K562 (cell line): ENCODE measurements around the gene PYGO2. TPM values are rescaled to one million over a fixed set of nuclear protein-coding genes. Genes with fewer than 3 reads are reported as not detected.

Source experiments
- CBFA2T2 ChIP-seq: fragments of 450-650 bp; conservative IDR thresholded peaks from 2 replicates; pipeline ENCODE4 v1.6.1; 2017; ENCODE audit warnings: mild to moderate bottlenecking
- COPS2 ChIP-seq: fragments of 450-650 bp; conservative IDR thresholded peaks from 2 replicates; pipeline ENCODE4 v1.6.1; 2016; ENCODE audit warnings: mild to moderate bottlenecking, moderate library complexity
- U2AF1 ChIP-seq: fragments of 200-400 bp; formaldehyde crosslinking; optimal IDR thresholded peaks from 2 replicates; pipeline ENCODE3; 2017; ENCODE audit warnings: mild to moderate bottlenecking, low read depth, low read length, moderate library complexity
- ZNF830 ChIP-seq: fragments of 250-450 bp; sonication (Bioruptor Pico); IDR thresholded peaks from 2 replicates; pipeline ENCODE4 v1.5.0; 2021; ENCODE audit warnings: mild to moderate bottlenecking
- polyA plus RNA-seq, 8 experiments: library from polyadenylated mRNA; depleted of rRNA in 4 of 8; stranded (reverse) in 5 of 8; unstranded in 3 of 8; fragments of >200 nt; fragmentation: Nextera tagmentation in 2 of 8; fragmentation: Illumina TruSeq in 1 of 8; extraction: Ambion mirVana in 2 of 8; extraction: Trizol in 1 of 8; gene quantifications; 2 replicates each; pipeline versions ENCODE4 v1.2.1 to v1.2.3, GENCODE V29; 2011 to 2014; ENCODE audit warnings: inconsistent platforms in 1 of 8, missing spikeins in 1 of 8
- total RNA-seq, 7 experiments: library from RNA; depleted of rRNA in 6 of 7; stranded (reverse); fragments of >200 nt in 6 of 7; fragmentation: Illumina TruSeq in 2 of 7; extraction: Trizol in 2 of 7; gene quantifications; 2 replicates each; pipeline versions ENCODE4 v1.2.1 to v1.2.3, GENCODE V29; 2011 to 2021; ENCODE audit warnings: low replicate concordance in 1 of 7
- TF ChIP-seq, protein P1 (sequence below), 2 experiments: fragments of 450-650 bp; IDR thresholded peaks; 2 replicates each; pipeline ENCODE4 v1.6.1; 2018; ENCODE audit warnings: mild to moderate bottlenecking in 2 of 2, low read depth in 1 of 2; ENCODE audit not compliant: partially characterized antibody in 2 of 2
- TF ChIP-seq, protein P2 (sequence below), 2 experiments: fragments of 150-350 bp in 1 of 2; IDR thresholded peaks; 2 replicates each; pipeline ENCODE4 v1.6.1; 2012 to 2016; ENCODE audit warnings: low read depth in 2 of 2, low read length in 2 of 2, mild to moderate bottlenecking in 1 of 2, moderate library complexity in 1 of 2
- TF ChIP-seq, protein P3 (sequence below): IDR thresholded peaks from 2 replicates; pipeline ENCODE4 v1.6.1; 2011; ENCODE audit not compliant: insufficient read length; ENCODE audit errors: extremely low read depth

The PYGO2 gene
- total and polyA plus RNA-seq, 9 of the 15 experiments (the other 6 are each of a cell fraction or from before 2014, with no cell fraction given), result 8.3 to 36.2 (median 18.2) TPM

DNA sequence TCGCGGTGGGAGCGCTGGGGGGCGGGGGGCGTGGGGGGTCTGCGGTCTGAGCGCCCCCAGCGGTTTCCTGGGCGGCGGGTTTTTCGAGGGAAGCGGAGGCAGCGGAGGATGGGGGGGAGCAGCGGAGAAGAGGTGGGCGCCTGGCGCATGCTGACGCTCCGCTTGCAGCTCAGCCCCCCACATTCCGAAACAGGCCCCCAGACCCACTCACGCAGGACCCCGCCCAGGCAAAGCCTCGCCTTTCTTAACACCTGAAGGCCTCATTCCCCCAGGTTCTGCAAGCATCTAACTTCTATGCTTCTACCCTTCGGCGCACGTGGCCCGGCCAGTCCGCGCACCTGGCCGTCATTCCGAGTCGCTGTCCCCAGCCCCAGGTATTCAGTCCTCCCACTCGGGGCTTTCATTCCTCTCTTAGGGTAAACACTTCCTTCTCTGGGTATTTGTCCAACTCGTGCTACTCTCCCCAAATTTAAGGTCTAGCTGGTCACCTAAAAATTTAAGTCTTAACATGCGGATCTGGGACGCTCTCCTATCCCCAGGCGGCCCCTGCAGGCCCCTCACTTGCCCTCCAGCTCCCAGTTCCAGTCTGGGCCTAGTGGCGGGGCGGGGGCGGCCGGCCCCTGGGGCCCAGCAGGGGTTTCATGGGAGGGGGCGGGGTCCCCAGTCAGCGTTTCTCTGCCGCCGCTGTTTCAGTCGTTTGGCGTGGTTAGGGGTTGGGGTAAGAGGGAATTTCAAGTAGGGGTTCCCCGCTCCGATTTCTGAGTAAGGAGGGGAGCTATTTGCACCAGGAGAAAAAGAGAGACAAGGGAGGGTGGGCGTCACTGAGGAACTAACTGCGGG, 38.2 kb upstream of the PYGO2 start (continued):
- TF ChIP-seq, protein P1, sequence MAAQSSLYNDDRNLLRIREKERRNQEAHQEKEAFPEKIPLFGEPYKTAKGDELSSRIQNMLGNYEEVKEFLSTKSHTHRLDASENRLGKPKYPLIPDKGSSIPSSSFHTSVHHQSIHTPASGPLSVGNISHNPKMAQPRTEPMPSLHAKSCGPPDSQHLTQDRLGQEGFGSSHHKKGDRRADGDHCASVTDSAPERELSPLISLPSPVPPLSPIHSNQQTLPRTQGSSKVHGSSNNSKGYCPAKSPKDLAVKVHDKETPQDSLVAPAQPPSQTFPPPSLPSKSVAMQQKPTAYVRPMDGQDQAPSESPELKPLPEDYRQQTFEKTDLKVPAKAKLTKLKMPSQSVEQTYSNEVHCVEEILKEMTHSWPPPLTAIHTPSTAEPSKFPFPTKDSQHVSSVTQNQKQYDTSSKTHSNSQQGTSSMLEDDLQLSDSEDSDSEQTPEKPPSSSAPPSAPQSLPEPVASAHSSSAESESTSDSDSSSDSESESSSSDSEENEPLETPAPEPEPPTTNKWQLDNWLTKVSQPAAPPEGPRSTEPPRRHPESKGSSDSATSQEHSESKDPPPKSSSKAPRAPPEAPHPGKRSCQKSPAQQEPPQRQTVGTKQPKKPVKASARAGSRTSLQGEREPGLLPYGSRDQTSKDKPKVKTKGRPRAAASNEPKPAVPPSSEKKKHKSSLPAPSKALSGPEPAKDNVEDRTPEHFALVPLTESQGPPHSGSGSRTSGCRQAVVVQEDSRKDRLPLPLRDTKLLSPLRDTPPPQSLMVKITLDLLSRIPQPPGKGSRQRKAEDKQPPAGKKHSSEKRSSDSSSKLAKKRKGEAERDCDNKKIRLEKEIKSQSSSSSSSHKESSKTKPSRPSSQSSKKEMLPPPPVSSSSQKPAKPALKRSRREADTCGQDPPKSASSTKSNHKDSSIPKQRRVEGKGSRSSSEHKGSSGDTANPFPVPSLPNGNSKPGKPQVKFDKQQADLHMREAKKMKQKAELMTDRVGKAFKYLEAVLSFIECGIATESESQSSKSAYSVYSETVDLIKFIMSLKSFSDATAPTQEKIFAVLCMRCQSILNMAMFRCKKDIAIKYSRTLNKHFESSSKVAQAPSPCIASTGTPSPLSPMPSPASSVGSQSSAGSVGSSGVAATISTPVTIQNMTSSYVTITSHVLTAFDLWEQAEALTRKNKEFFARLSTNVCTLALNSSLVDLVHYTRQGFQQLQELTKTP (IDR thresholded peaks at IDR 0.05; ENCODE audit: low read depth in 1 of 2, partially characterized antibody in 2 of 2), result no peak
- TF ChIP-seq COPS2 (no peak), U2AF1 (no peak), CBFA2T2 (no peak), ZNF830 (CRISPR knock-in tag) (no peak)
- TF ChIP-seq, protein P2, sequence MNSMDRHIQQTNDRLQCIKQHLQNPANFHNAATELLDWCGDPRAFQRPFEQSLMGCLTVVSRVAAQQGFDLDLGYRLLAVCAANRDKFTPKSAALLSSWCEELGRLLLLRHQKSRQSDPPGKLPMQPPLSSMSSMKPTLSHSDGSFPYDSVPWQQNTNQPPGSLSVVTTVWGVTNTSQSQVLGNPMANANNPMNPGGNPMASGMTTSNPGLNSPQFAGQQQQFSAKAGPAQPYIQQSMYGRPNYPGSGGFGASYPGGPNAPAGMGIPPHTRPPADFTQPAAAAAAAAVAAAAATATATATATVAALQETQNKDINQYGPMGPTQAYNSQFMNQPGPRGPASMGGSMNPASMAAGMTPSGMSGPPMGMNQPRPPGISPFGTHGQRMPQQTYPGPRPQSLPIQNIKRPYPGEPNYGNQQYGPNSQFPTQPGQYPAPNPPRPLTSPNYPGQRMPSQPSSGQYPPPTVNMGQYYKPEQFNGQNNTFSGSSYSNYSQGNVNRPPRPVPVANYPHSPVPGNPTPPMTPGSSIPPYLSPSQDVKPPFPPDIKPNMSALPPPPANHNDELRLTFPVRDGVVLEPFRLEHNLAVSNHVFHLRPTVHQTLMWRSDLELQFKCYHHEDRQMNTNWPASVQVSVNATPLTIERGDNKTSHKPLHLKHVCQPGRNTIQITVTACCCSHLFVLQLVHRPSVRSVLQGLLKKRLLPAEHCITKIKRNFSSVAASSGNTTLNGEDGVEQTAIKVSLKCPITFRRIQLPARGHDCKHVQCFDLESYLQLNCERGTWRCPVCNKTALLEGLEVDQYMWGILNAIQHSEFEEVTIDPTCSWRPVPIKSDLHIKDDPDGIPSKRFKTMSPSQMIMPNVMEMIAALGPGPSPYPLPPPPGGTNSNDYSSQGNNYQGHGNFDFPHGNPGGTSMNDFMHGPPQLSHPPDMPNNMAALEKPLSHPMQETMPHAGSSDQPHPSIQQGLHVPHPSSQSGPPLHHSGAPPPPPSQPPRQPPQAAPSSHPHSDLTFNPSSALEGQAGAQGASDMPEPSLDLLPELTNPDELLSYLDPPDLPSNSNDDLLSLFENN (IDR thresholded peaks at IDR 0.05; ENCODE audit: low read depth in 2 of 2, low read length in 2 of 2), result no peak
- TF ChIP-seq, protein P3, sequence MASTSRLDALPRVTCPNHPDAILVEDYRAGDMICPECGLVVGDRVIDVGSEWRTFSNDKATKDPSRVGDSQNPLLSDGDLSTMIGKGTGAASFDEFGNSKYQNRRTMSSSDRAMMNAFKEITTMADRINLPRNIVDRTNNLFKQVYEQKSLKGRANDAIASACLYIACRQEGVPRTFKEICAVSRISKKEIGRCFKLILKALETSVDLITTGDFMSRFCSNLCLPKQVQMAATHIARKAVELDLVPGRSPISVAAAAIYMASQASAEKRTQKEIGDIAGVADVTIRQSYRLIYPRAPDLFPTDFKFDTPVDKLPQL, result no peak
- TF ChIP-seq, all 486 proteins: peak for 97
